Activated gamma-delta T cell treated with Interleukin-2 at 50 U/mL for 16 hours (primary cell): Measurements from ENCODE around the gene GNAO1.

Experiments
- DNase-seq: peaks from one replicate; pipeline ENCODE4 v3.0.0-alpha.2; 2020

The GNAO1 gene

DNA sequence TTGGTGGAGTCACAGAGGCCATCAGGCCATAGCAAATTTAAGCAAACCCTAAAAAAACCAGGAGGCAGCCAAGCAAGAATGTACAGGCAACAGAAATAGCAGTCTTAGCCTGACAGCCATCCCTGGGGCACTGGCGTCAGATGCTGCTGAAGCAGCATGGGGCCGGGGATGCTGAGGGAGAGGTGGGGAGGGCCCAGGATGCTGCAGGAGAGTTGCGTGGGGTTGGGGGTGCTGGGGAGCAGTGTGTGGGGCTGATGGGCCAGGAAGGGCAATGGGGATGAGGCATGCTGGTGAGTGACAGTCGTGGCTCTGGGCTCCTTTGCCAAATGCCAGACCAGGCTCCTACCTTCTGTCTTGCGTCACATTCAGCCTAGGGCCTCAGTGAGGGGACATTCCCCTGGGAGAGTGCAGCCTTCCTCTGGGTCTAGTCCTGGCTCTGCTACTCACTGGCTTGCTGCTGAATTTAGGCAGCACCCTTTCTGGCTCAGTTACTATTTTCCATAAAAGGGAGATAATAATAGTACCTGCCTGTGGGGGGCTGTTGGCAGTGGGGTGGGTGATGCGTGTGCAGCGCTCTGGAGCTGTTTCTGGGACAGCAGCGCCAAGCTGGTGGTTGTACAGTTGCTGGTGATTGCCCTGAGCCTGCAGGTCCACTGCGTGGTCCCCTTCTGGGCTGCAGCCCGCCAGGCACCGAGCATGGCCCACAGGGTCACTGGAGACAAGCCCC, 146.0 kb downstream of the GNAO1 start:
- DNase-seq: no peak

DNA sequence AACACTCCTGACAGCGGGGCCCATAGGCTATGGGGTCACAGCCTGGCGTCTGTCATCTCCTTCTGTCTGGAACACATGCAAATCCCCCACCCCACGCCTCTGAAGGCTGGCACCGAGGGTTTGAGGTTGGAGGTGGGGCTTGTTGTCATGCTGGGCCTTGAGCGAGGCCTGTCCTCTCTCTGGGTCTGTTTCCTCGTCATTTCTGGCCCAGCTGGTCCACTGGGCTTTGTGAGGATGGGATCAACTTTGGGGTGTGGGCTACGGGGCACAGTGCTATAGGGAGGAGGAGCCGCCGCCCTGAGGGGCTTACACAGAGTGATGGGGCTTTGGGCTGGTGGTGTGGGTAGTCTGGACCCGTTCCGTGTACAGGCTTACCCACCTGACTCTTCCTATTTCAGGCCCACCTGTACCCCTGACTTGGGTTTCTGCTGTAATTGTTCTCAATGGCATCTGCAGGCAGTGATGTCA, 146.6 kb downstream of the GNAO1 start:
- no peak for DNase-seq

DNA sequence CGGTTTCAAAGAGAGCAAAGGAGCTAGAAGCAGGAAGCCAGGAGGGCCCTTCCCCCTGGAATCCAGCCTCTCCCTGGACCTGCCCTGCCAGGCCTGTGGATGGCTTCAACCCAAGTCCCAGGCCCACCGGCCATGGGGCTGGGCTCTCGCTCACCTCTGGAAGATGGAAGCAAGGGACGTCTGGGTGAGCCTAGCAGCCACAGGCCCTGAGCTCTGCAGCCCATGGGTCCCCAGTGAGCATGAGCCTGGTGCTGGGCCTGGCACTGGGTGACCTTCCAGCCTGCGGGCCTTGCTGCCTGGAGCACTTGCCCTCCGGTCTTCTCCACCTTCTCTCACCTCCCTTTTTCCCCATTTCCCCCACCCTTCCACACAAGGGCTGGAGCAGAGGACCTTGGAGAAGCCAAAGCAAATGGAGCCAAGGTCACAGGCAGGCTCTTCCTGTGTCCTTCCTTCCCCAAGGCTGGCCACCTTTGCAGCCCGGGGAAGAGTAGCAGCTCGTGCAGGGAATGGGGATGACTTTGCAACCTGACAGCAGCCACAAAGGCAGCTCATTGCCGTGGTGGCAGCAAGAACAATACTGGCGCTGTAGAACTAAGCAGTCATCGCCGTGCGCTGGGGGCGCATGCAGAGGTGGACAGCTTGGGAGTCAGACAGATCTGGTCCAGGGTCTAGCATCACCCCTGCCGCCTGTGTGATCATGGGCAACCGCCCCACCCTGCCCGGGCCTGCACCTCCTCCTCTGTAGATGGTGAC, 147.5 kb downstream of the GNAO1 start:
- DNase-seq: no peak

DNA sequence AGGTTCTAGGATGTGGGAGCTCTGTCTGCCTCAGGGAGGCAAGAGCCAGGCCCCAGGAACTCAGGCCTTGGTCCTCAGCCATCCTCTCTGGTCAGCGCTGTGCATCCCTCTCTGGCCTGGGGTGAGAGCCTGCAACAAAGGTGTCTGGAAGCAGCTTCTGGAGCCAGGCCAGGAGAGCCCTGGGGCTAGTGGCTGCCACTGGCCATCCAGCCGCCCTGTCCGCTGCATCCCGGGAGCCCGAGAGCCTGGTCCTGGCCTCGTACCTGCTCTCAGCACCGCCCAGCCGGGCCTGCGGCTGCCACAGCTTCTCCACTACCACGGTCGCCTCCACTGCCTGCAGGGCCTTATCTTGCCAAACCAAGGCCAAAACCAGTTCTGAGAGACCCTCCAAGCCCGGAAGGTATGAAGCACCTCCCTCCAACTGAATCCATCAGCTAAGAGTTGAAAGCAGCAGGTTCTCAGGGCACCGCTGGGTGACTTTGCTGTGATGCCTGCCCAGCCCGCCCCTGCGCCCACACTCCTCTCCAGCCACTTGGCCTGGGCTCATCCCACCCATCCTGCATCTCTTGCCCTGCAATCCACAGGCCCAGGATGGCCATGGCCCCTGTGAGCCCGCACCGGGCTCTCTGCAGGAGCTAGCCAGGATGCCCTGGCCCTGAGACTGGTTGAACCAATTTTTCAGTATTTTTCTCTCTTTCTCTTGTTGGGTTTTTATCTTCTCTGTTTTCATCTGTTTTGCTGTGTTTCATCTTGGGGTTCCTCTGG, 148.3 kb downstream of the GNAO1 start:
- DNase-seq: no peak

DNA sequence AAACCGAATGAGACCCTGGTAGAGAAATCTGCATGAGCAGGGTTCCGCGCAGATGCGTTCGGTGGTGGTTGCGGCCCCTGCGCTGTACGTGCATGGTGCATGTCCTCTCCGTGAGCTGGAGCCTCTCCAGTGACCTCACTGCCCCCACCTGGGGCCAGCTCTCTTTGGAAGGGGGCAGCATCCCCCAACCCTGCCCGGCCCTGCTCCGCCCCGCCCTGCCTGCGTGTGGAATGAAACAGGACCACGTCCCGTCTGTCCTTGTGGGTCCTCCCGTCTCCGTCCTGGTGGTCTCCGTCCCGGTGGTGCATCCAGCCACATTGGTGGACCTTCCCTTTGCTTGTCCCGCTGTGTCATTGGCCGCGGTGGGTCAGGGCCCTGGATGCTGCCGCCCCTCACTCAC, 149.1 kb downstream of the GNAO1 start:
- DNase-seq: no peak

DNA sequence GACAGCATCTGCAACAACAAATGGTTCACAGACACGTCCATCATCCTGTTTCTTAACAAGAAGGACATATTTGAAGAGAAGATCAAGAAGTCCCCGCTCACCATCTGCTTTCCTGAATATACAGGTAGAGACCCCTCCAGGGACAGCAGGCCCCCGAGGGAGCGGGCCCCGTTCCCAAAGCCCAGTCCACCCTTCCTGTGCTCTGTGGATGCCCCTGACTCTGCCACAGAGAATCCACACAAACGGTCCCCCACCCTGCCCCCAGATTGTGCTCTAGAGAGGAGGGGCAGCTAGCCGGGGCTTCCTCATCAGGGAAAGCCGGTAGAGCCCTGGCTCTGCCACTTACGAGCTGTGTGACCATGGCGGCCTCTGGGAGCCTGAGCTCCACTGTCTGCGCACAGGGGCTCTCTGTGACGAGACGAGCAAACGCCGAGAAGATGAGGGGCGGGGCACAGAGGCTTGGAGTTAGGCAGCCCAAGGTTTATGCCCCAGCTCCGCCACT, 149.6 kb downstream of the GNAO1 start:
- no peak for DNase-seq

DNA sequence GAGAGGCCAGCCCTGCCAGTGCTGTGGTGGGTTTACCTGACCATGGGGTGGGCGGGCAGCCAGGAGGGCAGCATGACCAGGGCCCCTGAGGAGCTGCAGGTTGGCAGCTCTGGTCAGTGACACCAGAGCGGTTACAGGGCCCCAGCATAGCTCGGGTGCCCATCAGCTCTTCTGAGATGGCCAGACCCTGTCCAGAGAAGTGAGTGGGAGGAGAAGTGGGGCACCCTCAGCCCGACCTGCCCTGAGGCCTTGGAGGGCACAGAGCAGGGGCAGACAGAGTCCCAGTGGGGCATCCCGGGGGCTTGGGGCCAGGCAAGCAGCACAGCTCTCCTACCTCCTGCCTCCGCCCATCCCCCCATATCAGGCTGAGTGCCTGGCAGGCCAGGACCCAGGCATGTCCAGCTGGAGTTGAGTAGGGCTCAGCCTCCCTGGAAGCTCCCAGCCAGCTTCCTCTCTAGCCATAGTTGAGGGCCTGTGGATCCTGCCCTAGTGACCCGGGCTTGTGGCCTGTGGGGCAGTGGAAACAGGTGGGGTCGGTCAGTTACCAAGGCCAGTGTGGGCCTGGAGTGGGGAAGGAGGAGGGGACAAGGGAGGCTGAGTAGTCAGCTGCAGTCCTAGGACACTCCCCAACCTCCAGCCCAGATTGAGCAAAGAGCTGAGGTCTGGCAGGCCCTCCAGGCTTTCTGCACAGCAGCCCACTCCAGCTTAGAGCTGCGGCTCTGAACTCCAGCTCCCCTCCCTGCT, 150.5 kb downstream of the GNAO1 start:
- no peak for DNase-seq

DNA sequence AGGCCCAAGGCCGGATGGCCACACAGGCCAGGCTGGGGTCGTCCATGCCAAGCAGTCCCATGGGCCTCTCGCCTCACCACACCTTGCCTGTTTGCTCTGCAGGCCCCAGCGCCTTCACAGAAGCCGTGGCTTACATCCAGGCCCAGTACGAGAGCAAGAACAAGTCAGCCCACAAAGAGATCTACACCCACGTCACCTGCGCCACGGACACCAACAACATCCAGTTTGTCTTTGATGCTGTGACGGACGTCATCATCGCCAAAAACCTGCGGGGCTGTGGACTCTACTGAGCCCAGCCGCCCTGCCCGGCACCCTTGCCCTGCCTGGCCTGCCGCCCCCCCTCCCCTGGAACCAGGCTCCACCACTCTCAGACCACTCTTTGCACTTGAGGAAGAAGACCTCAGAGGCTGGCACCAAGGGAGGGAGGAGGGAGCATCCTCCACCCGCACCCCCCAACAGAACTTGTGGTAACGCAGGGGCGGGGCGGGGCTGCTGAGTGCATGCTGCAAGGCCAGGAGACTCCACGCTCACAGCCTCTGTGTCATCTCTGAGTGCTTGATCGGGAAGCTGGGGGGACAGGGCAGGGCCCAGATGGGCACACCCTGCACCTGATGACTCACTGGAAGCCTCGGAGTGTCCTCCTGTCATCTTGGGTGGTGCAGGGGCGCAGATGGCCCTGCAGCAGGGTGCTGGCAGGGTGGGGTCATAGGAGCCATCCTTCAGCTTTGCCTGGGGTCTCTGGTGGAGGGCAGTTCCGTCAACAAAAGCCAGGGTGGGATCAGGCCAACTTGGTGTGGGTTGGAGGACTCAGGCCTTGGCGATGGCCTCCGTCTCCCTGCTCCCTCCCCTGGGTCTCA, 152.6 kb downstream of the GNAO1 start:
- no peak for DNase-seq

DNA sequence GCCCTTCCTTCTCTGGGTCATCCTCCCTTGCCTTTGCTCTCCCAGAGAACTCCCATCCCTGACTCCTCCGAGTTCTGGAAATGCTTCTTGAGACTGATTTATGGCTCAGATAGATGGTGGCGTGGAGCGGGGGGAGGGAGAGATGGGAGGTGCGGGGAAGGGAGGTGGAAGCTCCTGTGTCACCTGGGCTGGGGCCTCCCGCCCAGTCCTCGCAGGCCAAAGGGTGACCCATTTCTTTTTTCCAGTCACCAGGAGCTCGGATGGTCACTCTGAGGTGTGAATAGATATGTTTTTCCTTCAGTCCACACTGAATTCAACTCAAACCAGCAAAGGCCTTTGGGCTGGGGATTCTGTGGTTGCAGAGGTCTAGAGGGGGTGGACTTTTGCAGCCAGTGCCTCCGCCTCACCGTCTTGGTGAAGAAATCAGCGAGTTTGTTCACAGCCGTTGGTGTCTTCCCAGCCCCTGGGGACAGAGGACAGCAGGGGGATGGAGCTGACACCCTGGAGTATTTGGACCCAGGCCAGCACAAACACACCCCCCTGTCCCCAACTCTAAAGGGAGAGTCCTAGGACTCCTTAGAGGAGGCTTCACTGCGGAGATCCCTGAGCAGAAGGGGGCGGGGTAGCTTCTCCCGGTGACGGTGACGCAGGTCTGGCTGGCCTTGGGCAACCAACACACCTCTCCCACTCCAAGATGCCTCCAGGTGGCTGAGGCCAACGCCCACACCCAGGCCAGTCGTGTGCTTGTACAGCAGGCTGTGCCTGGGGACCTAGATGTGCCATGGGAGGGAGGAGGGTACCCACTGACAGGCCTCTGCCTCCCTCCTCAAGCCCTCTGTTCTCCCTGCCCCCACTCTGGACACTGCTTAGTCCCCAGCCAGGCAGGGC, 153.5 kb downstream of the GNAO1 start:
- no peak for DNase-seq

DNA sequence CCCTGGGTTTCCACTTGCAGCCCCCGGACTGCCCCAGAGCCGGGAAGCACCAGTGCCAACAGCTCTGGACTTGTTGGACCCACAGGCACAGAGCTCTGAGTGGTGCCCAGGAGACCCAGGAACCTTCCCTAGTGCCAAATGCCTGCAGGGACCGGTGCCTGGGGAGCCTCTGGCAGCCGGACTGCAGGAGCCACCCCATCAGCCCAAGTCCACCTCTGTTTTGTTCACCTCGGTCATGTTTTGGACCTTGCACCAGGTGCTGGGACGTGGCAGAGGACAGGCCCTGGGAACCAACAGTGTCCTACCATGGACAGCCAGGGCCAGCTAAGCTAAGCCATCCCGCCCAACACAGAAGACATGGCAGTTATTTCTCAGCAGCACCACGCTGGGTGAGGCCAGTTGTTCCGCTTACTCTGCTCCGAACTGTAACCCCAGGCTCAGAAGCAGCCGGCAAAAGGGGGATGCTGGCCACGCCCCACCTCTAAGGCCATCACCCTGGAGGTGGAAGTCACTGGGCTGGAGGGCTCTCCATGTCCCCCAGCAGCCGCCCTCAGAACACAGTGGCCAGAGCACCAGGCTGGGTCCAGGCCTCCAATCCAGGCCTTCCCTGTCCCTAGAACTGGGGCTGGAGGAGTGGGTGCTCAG, 154.2 kb downstream of the GNAO1 start:
- no peak for DNase-seq

DNA sequence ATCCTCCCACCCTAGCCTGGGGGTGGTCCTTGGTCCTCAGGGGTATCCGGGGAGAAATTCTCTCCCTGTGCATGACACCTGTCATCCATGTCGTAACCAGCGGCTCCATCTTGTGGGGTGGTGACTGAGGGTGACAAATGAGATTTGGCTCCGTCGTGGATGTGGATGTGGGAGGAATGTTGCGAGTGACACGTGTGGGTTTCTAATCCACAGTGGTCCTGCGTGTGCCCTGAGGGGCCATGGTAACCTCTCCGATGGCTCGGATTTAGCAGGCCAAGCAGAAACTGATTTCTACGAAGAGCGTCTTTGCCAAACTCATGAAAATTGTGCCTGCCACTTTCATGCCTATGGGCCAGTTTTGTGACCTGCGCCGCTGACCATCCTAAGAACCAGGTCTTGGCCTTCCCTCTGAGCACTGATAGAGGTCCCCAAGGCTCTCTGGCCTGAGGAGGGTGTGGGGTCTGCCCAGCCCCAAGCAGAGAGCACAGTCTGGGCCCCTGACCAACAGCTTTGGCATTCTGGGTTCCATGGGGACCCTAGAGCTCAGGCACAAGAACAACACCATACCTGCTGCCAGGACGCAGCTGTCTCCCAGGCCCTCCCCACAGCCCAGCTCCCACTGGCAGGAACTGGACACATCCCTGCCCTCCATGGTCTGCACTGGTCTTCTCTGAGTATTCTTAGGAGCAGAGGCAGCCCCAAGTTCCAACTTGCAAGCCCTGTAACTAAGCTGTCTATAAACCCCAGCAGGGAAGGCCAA, 155.0 kb downstream of the GNAO1 start:
- DNase-seq: no peak

DNA sequence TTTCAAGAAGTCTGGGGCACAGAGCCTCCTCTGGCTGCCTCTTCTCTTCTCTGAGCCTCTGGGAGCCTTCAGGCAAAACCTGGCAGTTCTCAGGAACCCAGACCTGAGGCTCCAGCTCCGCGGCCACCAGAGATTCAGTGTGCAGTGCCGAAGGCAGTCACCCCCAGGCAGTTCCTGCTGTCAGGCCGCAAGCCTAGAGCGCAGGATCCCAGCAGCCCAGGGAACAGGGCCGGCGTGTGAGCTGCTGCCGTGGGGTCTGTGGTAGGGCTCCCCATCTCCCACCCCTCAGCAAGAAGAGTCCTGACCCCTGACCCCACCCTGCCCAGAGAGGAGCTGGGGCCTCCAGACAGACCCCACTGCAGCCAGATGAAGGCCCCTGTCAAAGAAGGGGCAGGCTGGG, 155.9 kb downstream of the GNAO1 start:
- no peak for DNase-seq

DNA sequence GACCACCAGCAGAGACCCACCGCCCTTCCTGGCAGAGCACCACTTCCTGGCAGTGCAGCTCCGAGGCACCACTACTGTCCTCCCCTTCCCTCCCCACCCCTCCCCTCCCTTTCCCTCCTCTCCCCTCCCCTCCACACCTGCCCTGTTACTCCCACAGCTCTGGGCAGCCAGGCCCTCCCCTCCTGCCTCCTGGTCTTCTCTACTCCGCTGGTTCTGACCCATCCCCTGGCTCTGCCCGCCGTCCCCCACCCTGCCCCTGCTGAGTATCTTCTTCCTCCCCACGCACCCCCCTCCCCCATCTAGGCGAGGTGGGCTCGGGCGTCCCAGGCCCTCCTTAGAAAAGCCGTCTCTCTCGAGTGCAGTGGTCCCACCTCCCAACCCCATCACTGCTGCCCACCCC, 156.4 kb downstream of the GNAO1 start:
- DNase-seq: no peak

DNA sequence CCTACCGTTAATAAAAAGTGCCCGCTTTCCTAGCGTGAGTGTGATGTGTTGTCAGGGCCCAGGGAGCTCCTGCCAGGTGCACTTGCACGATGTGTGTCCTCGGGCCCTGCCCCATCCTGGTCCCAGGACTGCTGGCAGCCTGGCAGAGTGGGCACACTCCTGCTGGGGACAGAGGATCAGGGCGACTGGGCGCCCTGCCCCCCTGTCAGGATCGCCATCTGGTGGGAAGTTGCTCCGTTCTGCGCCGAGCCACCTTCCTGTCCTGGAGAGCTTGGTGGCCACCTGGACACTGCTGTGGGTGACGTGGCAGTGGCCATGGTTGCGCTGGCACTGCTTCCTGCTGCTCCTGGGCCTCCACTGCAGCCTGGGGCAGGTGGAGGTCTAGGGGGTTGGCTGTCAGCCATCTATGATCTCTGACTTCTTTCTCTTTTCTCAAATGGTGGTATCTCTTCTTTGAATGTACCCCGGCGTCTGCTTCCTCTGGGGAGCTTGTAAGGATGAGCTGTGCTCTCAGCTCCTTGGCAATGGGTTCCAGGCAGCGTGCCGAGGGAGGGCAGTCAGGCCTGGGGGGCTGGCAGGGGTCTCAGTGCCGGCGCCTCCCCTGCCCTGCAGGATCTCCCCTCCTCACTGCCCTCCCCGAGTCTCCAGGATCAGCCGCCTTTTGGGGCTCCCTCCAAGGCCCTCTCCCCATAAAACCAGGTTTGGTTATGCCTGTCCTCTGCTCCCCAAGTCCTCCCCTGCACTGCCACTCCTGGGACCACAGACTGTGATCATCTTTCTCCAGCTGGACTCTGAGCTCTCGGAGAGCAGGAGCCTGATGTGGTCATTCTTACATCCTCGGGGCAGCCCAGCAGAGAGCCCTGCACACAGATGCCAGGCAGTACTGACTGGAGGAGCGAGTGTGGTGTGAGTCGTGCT, 157.1 kb downstream of the GNAO1 start:
- no peak for DNase-seq

DNA sequence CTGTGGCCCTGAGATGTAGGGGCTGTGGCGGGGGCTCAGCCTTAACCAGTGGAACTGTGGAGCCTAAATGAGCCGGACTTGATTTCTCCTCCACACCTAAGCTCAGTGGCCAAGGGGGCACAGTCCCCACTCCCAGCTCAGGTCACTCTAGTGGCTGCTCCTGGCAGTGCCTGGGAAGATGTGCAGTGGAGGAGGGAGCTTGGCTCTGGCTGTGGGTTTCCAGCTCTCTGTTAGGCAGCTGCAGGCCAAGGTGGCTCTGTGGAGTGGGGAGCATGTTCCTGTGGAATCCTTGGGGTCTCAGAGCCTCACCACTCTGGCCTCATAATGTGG, 157.8 kb downstream of the GNAO1 start:
- no peak for DNase-seq

DNA sequence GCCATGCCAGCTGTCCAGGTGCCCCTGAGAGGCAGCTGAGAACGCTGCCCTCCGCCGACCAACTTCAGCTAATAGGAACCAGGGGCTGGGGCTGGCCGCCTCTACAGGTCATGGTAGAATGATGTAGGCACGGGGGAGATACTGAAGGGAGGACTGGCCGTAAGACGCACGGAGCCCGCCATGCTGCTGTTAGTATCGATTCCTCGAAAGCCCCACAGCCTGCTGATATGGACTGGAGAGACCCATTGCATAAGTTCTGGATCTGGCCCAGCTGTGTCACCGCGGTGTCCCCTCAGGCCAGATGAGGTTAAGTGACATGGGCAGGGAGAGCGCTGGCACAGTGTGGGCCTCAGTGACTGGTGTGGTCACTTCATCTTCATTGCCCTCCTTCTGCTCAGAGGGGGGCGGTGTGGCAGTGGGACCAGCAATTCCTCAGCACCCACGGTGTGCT, 158.4 kb downstream of the GNAO1 start:
- DNase-seq: no peak

DNA sequence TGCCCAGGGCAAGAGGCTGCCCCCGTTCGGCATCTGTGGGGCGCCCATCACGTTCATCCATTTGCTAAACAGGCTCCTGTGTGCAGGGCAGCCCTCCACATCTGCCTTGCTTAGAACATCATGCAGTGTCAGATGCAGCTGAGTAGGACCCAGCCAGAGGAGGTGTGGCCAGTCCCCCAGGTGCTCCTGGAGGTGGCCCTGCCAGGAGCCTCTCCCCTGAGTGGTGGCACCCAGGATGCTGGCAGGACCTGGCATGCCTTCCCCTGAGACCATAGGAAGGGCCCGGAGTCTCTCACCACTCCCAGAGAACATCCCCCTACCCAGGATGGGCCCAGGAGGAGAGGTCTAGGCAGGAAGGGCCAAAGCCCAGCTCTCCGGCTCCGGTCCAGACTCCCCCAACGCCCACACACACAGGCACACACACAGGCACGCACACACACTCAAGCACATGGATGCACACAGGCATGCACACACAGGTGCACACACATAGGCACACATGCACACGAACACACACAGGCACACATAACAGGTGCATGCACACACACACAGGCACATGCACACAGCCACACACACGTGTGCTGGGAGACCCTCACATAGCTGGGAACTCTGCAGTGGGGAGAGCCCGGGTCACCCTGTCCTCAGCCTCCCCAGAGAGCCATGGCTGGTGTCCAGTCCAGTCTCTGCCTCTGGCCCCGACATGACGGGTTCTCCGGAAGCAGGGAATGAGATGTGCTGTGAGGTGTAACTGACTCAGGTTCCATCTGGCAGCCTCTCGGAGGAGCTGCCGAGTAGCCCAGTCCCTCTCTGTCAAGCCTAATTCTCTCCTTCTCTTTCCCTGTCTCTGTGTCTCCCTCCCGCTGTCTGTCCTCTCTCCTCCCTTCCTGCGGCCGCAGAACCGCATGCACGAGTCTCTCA, 159.5 kb downstream of the GNAO1 start:
- no peak for DNase-seq
